ENCODE data around the gene ZEB2.

- TF ChIP-seq CTCF (IDR thresholded peaks at IDR 0.05) = no peak
- TF ChIP-seq POLR2AphosphoS5 (IDR thresholded peaks at IDR 0.05) = no peak
These were observed 11.6 kb downstream of the ZEB2 start for GRCh38 chr2:144508172-144508851.

All from stomach (tissue), 4 donors.